Breast epithelium (tissue), 4 donors: ENCODE data around the gene SCRT2. TPM values are rescaled to one million over a fixed set of nuclear protein-coding genes. Genes with fewer than 3 reads are reported as not detected.
"Not testable (repeated sequence)": the region's sequence is repeated elsewhere in the genome, so short reads cannot be mapped to it uniquely, and the experiment has no call there.

ENCODE experiments used
- DNase-seq, 2 donors: peaks; one replicate each; pipeline ENCODE4 v3.0.0-alpha.2; 2019; ENCODE audit warnings: low spot score in 2 of 2
- H3K27ac ChIP-seq, 2 donors: fragments of 200-600 bp; sonication (generic) in 1 of 2; one replicate each; pipeline ENCODE4 v1.5.1; 2016 to 2019; ENCODE audit warnings: mild to moderate bottlenecking in 1 of 2
- H3K27me3 ChIP-seq, 2 donors: fragments of 200-600 bp; sonication (generic) in 1 of 2; one replicate each; pipeline versions ENCODE4 v1.5.1 to v1.6.0; 2017 to 2019; ENCODE audit warnings: control low read depth in 1 of 2, mild to moderate bottlenecking in 1 of 2
- H3K36me3 ChIP-seq: fragments of 200-600 bp; one replicate; pipeline ENCODE4 v1.5.1; 2019
- H3K4me1 ChIP-seq, 2 donors: fragments of 200-600 bp; sonication (generic); one replicate each; pipeline ENCODE4 v1.5.1; 2016 to 2019; ENCODE audit warnings: control low read depth in 1 of 2
- H3K4me3 ChIP-seq, 3 donors: fragments of 200-600 bp; sonication (generic); 1 replicate in 2 of 3; 2 replicates in 1 of 3; pipeline ENCODE4 v1.5.1; 2016 to 2019; ENCODE audit warnings: mild to moderate bottlenecking in 3 of 3, moderate library complexity in 2 of 3
- H3K9me3 ChIP-seq, 2 donors: fragments of 200-600 bp; sonication (generic) in 1 of 2; one replicate each; pipeline ENCODE4 v1.5.1; 2016 to 2019; ENCODE audit warnings: control low read depth in 1 of 2
- CTCF ChIP-seq, 3 donors: fragments of 450-650 bp; IDR thresholded peaks; one replicate each; pipeline ENCODE4 v1.5.1; 2016 to 2017; ENCODE audit warnings: antibody characterized with exemption in 3 of 3, mild to moderate bottlenecking in 3 of 3, moderate library complexity in 3 of 3
- POLR2A ChIP-seq: fragments of 450-650 bp; IDR thresholded peaks from one replicate; pipeline ENCODE4 v1.6.1; 2016; ENCODE audit warnings: antibody characterized with exemption, mild to moderate bottlenecking, moderate library complexity
- POLR2AphosphoS5 ChIP-seq, 3 donors: sonication (generic); formaldehyde crosslinking; IDR thresholded peaks; one replicate each; pipeline ENCODE4 v1.6.1; 2017; ENCODE audit warnings: antibody characterized with exemption in 3 of 3
- intact Hi-C: fragments of 100-400 bp; cut with DNase I; formaldehyde crosslinking; loops from one replicate; pipeline ENCODE4 v1.15.1; 2023; ENCODE audit warnings: low total_unique reads
- total RNA-seq, 3 donors: library from RNA; depleted of rRNA; stranded (reverse); fragments of >200 nt; gene quantifications; one replicate each; pipeline ENCODE4 v1.1.0, GENCODE V29; 2016

Gene SCRT2
- total RNA-seq, 3 donors from 2014 or later, result not detected

- Histone ChIP-seq H3K27ac (no peak overlapping the region), H3K27me3 (no peaks in the 10 kb centered on the region), H3K4me1 (no peaks in the 10 kb centered on the region), H3K9me3 (peaks cover 0 to 11% of the 10 kb centered on the region in 2 donors), H3K4me3 (no peak overlapping the region), H3K36me3 (peaks cover 10% of the 10 kb centered on the region)
- no peak for DNase-seq
- TF ChIP-seq POLR2A (no peak), CTCF (IDR thresholded peaks at IDR 0.05) (no peak), POLR2AphosphoS5 (IDR thresholded peaks at IDR 0.05) (no peak)
- intact Hi-C loops, result loop anchor here (10.0 kb wide), 1 partner anchor 80 kb away; no protein-coding TSS in a partner anchor
Observed at GRCh38 chr20:644692-645317, 30.8 kb downstream of the SCRT2 start.

- intact Hi-C loops, result loop anchor here (10.0 kb wide), 1 partner anchor 78 kb away; no protein-coding TSS in a partner anchor
- Histone ChIP-seq H3K4me3 (peak overlapping the region; percentile 31 to 63 (median 47)), H3K9me3 (peaks cover 0 to under 1% of the 10 kb centered on the region in 2 donors), H3K27me3 (no peaks in the 10 kb centered on the region), H3K36me3 (no peaks in the 10 kb centered on the region), H3K27ac (peak overlapping the region in 1 of 2 donors; percentile 48), H3K4me1 (no peaks in the 10 kb centered on the region)
- DNase-seq, result no peak
- TF ChIP-seq POLR2A (no peak), POLR2AphosphoS5 (IDR thresholded peaks at IDR 0.05) (no peak), CTCF (IDR thresholded peaks at IDR 0.05) (no peak)
Observed at GRCh38 chr20:642398-643174, 33.0 kb downstream of the SCRT2 start.

- intact Hi-C loops, result loop anchor here (10.0 kb wide), 1 partner anchor 77 kb away; no protein-coding TSS in a partner anchor
- not testable (repeated sequence) for H3K36me3 ChIP-seq, H3K27me3 ChIP-seq, DNase-seq, H3K4me1 ChIP-seq, H3K9me3 ChIP-seq
- H3K4me3 ChIP-seq, result peak overlapping the region; percentile 31 to 63 (median 47)
- H3K27ac ChIP-seq, result peak overlapping the region in 1 of 2 donors; percentile 48
Observed at GRCh38 chr20:642013-642397, 33.6 kb downstream of the SCRT2 start.

- Histone ChIP-seq H3K27me3 (no peaks in the 10 kb centered on the region), H3K27ac (no peak overlapping the region)
Observed at GRCh38 chr20:641516-641875, 34.1 kb downstream of the SCRT2 start.

More at GRCh38 chr20:641516-641875, 34.1 kb downstream of the SCRT2 start:
- TF ChIP-seq POLR2AphosphoS5 (IDR thresholded peaks at IDR 0.05), result no peak
- no peak for TF ChIP-seq CTCF (IDR thresholded peaks at IDR 0.05)
- no peak for TF ChIP-seq POLR2A
- Histone ChIP-seq H3K4me1 (no peaks in the 10 kb centered on the region), H3K4me3 (no peak overlapping the region), H3K36me3 (no peaks in the 10 kb centered on the region), H3K9me3 (no peaks in the 10 kb centered on the region)
- DNase-seq, result no peak
- intact Hi-C loops, result loop anchor here (10.0 kb wide), 1 partner anchor 77 kb away; no protein-coding TSS in a partner anchor
